HTR-8/SVneo (cell line): ENCODE measurements around the gene NFKB1.

Experiments
- DNase-seq: peaks from one replicate; pipeline ENCODE4 v3.0.0; 2011; ENCODE audit warnings: low spot score, mixed read lengths; ENCODE audit not compliant: insufficient read length
- FAIRE-seq: peaks from 2 replicates; lab custom pipeline; 2011; peaks lifted over from hg19 to GRCh38; lab: Jason Lieb, UNC

NFKB1 gene

GRCh38 chr4:102493794-102494193, 7.4 kb upstream of the NFKB1 start:
- DNase-seq (no peak), FAIRE-seq (no peak)

- FAIRE-seq = no peak
- no peak for DNase-seq
These were observed 6.6 kb upstream of the NFKB1 start for GRCh38 chr4:102494603-102495002.

DNA sequence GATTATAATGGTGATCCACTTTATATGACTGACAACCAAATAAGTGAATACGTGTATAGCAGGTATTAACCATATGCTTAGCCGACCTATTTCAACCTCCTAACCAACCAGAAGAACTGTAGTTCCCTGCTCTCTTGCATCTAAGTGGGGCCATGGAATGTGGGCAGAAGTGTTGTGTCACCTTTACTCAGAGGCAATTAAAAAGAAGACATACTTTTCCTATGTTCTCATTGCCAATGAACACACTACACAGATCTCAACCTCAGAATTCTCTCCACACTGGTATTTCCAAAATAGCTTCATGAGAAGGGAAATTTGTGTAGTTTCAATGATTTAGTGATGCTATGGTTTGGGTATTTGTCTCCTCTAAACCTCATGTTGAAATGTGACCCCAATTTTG, 3.2 kb upstream of the NFKB1 start:
- FAIRE-seq = no peak

GRCh38 chr4:102500352-102500695, 835 bp upstream of the NFKB1 start:
- DNase-seq (peak; percentile 2), FAIRE-seq (no peak)

More for the DNA sequence above, 3.2 kb upstream of the NFKB1 start:
- DNase-seq = no peak

GRCh38 chr4:102501447-102501696, 213 bp downstream of the NFKB1 start:
- FAIRE-seq = no peak
- peak; percentile 0 for DNase-seq

GRCh38 chr4:102502543-102502818, 1.3 kb downstream of the NFKB1 start:
- no peak for DNase-seq
- FAIRE-seq = no peak

DNA sequence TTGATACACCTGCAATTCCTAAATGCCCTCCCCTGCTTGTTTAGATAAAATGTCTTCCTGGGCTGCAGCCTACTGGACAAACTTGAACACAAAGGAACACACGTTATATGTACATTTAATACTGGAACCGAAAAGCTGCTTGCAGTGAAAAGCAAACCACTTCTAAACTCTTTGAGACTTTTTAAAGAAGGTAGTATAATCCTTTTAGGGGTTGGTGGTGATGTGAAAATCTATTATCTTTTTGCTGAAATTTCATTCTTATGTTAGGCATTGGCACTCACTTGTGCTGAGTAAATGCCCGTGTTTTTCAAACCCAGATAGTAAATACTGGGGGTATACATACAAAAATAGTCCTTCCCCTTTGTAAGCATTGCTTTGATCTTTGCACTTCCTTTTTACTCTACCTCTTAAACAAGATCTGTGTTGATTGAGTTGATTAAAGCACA, 2.2 kb downstream of the NFKB1 start:
- DNase-seq (no peak), FAIRE-seq (no peak)

GRCh38 chr4:102503831-102504786, 3.0 kb downstream of the NFKB1 start:
- no peak for DNase-seq
- FAIRE-seq = no peak

DNA sequence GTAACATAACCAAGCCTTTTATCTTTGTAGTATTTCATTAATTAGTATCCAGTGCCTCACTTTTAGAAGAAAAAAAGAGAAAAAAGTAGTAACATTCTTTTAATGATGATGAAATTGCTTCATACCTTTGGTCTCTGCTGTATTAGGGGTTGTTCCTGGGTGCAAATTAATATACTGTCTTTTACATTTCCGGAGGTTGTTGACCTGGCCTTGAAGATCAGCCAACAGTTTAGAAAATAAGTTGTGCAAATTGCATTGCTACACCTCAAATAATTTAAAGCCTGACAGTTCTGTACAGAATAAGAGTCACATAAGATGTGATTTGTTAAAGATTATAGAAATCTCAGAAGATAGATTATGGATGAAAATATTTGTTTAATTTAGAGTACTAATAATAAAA, 3.8 kb downstream of the NFKB1 start:
- DNase-seq (no peak), FAIRE-seq (no peak)

DNA sequence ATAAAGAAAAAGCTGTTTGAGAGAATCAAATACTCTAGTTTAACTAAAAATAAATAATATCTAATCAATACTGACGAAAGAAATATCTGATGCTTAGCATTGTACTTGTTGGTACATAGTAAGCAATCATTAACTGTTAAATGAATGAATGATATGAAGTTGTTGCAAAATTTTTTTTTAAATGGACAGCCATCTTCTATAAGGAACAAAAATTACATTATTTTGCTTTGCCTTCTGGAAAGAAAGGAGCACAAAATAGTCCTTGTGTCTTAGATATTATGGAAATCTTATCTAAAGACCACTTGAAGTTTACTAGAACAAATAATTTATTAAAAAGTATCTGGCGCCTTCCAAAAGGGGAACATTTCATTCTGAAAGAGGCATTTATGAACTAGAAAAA, 4.5 kb downstream of the NFKB1 start:
- DNase-seq = no peak
- no peak for FAIRE-seq

DNA sequence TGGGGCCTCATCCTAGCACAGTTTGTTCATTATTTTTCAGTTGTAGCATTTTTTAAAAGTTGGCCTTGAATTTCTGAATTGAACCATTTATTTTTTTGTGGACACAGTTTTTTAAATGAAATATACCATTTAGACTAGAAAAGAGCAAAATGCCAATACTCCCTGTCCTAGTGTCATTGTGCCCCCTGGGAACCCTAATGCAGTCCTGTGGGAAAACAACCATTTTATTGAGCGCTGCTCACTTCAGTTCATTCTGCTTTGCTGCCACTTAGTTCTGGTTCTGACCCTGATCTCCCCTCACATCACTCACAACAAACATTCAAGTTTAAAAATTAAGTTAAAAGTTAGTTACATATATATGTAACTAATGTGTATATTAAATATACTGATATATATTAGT, 5.4 kb downstream of the NFKB1 start:
- DNase-seq (no peak), FAIRE-seq (no peak)

DNA sequence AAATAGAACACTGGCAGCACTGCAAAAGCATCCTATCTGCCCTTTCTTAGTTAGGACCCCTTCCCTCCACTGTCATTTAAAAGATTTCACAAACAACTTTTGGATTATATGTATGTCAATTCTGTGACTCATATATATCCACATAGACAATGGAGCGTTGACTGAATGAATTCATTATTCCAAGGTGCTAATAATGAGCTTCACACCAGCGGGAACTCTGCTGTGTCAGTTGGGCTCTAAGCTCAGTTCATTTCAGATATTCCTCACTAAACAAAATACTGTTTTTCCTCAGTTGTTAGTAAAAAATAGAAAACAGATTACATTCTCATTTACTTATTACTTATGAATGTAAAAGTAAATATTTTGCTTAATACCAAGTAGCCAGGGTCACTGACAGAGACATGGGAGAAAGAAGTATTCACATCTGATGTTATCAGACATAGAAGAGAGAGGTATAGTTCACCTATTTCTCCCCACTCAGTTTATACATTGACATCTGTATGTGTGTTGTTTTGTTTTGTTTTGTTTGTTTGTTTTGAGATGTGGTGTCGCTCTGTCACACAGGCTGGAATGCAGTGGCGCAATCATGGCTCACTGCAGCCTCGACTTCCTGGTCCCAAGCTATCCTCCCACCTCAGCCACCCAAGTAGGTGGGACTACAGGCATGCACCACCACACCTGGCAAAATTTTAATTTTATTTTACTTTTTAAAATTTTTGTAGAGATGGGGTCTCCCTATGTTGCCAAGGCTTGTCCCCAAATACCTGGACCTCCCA, 10.9 kb downstream of the NFKB1 start:
- no peak for FAIRE-seq
- no peak for DNase-seq

- no peak for DNase-seq
- no peak for FAIRE-seq
These were observed 13.3 kb downstream of the NFKB1 start for GRCh38 chr4:102514298-102514964.

DNA sequence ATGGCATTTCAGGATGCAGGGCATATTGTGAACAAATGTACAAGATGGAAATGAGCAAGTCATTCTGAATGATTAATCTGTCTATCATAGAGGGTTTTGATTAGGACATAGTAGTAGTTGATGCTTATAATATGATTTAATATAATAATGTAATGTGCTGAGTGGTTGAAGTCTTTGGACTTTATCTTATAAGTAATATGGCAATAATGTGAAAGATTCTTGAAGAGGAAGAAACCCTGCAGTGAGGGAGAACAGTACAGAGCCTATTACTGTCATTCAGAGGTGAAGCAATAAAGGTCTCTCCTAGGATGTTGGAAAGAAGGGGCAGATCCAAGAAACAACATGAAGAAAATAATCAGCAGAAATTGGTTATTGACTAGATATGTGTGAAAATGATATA, 16.6 kb downstream of the NFKB1 start:
- DNase-seq = no peak
- no peak for FAIRE-seq

GRCh38 chr4:102518703-102519131, 17.6 kb downstream of the NFKB1 start:
- DNase-seq (no peak), FAIRE-seq (no peak)

DNA sequence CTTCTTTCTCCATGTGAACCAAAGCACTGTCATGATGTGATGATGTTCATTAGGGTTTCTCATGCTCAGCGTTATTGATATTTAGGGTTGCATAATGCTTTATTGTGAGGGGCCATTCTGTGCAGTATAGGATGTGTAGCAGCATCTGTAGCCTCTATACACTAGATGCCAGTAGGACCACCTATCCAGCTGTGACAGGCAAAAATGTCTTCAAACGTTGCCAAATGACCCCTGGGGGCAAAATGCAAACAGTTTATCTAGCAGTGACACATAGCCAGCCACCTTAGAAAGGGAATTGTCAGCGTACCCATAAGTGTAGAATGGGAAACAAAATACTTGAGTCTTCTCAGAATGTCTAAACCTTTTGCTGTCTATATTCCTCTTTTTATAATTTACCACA, 18.8 kb downstream of the NFKB1 start:
- DNase-seq = no peak
- no peak for FAIRE-seq

DNA sequence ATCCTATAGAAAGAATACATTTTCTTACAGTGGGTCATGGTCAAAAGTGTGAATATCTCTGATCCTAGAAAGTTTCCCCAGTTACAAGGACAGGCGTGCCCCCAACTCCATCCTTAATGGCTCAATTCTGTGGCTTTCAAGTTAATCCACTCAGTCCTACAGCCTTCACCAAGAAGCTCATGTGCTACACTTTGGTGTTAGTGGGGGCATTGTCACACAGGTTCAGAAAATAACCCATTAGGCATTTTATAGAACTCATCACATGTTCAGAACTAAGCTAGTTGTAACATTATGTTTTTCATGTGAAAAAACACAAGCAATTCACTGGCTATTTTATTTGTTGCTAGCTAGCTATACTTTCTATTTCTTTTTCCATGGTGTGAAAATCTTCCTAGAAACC, 20.4 kb downstream of the NFKB1 start:
- DNase-seq = no peak
- no peak for FAIRE-seq

DNA sequence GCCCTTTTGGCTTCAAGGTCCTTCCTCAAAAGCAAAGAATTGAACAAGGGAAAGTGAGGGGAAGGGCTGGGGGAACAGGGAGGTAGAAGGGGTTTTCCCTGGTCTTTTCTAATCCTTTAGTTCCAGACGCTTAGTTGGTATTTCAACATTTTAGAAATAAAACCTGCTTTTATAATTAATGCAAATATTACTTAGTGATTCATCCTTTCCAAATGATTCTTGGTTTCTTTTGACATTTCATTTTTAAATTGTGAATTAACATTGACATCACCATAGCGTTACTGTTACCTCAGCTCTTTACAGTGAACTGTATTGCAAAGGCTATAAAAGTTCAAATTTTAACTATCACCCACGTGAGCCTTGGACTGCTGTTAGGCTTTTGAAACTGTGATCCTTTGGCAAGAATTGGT, 20.9 kb downstream of the NFKB1 start:
- DNase-seq = no peak
- no peak for FAIRE-seq

DNA sequence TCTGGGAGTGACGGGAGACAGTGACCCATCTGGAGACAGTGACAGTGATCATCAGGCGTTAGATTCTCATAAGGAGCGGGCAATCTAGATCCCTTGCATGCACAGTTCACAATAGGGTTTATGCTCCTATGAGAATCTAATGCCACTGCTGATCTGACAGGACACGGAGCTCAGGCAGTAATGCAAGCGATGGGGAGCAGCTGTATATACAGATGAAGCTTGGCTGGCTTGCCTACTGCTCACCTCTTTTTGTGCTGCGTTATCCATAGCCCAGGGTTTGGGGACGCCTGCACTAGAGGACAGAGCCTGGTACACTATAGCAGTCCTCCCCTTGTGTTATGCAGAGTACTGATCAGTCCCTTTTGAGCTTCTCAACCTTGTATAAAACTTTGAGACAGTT, 23.5 kb downstream of the NFKB1 start:
- FAIRE-seq (no peak), DNase-seq (no peak)

GRCh38 chr4:102525097-102525496, 23.9 kb downstream of the NFKB1 start:
- DNase-seq (no peak), FAIRE-seq (no peak)

DNA sequence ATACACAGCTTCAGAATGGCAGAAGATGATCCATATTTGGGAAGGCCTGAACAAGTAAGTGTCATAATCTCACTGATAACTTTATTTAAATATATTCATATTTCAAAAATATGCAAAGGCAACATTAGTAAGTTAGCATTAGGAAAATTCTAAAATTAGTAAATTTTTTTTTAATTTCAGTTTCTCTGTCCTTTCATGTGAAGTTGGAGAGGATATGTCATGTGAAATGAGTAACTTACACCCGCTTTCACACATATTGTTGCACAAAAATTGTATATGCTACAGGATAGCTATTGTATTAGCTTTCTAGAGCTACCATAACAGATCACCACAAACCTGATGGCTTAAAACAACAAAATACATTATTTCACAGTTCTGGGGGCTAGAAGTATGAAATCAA, 24.3 kb downstream of the NFKB1 start:
- DNase-seq (no peak), FAIRE-seq (no peak)
